ENCODE data around the gene SAP30BP.
A peak's percentile ranks its signal among the peaks of the same experiment; 100 is the strongest.

Gene SAP30BP

GRCh38 chr17:75666959-75667790, at the start of gene SAP30BP, which contains the start of gene RECQL5:
Gene SAP30BP, plus strand, starts transcription at chr17:75667338. Its CDS starts 35 bp downstream, at chr17:75667373.
Gene RECQL5, minus strand, starts transcription at chr17:75667154. Its CDS starts 597 bp downstream, at chr17:75666557.
- Mint-ChIP-seq H3K4me3 (no peak within 1 kb of the TSS), H3K36me3 (peaks cover 11% of the 10 kb centered on the region), H3K27ac (peak within 1 kb of the TSS; percentile 42)

GRCh38 chr17:75617675-75618074, 49.5 kb upstream of the SAP30BP start:
- Mint-ChIP-seq H3K9me3 (no peaks in the 10 kb centered on the region), H3K4me3 (no peak overlapping the region), H3K27ac (no peak overlapping the region), H3K4me1 (no peaks in the 10 kb centered on the region), H3K36me3 (no peaks in the 10 kb centered on the region), H3K27me3 (no peaks in the 10 kb centered on the region)

More at GRCh38 chr17:75666959-75667790, at the start of gene SAP30BP, which contains the start of gene RECQL5:
- peaks cover 30% of the 10 kb centered on the region for H3K4me1 Mint-ChIP-seq
- no peaks in the 10 kb centered on the region for H3K27me3 Mint-ChIP-seq
- no peaks in the 10 kb centered on the region for H3K9me3 Mint-ChIP-seq

- no peaks in the 10 kb centered on the region for H3K27me3 Mint-ChIP-seq
- no peaks in the 10 kb centered on the region for H3K4me1 Mint-ChIP-seq
- no peaks in the 10 kb centered on the region for H3K36me3 Mint-ChIP-seq
- H3K9me3 Mint-ChIP-seq = no peaks in the 10 kb centered on the region
- no peak overlapping the region for H3K4me3 Mint-ChIP-seq
- H3K27ac Mint-ChIP-seq = no peak overlapping the region
Measured at GRCh38 chr17:75619506-75620431, 47.4 kb upstream of the SAP30BP start.

- Mint-ChIP-seq H3K9me3 (no peaks in the 10 kb centered on the region), H3K4me3 (no peak overlapping the region), H3K27ac (no peak overlapping the region), H3K4me1 (no peaks in the 10 kb centered on the region), H3K27me3 (no peaks in the 10 kb centered on the region), H3K36me3 (no peaks in the 10 kb centered on the region)
Measured at GRCh38 chr17:75621489-75621888, 45.6 kb upstream of the SAP30BP start.

- no peaks in the 10 kb centered on the region for H3K4me1 Mint-ChIP-seq
- H3K4me3 Mint-ChIP-seq = no peak overlapping the region
- H3K27me3 Mint-ChIP-seq = no peaks in the 10 kb centered on the region
- no peaks in the 10 kb centered on the region for H3K36me3 Mint-ChIP-seq
- H3K9me3 Mint-ChIP-seq = no peaks in the 10 kb centered on the region
- H3K27ac Mint-ChIP-seq = peak overlapping the region; percentile 23
Measured at GRCh38 chr17:75622076-75622475, 45.1 kb upstream of the SAP30BP start.

GRCh38 chr17:75622771-75623273, 44.3 kb upstream of the SAP30BP start:
- Mint-ChIP-seq H3K27me3 (no peaks in the 10 kb centered on the region), H3K27ac (no peak overlapping the region), H3K9me3 (no peaks in the 10 kb centered on the region), H3K4me1 (no peaks in the 10 kb centered on the region), H3K4me3 (no peak overlapping the region), H3K36me3 (no peaks in the 10 kb centered on the region)

- Mint-ChIP-seq H3K27me3 (no peaks in the 10 kb centered on the region), H3K9me3 (no peaks in the 10 kb centered on the region), H3K4me1 (no peaks in the 10 kb centered on the region), H3K27ac (no peak overlapping the region), H3K4me3 (no peak overlapping the region), H3K36me3 (no peaks in the 10 kb centered on the region)
Measured at GRCh38 chr17:75623386-75623785, 43.8 kb upstream of the SAP30BP start.

GRCh38 chr17:75624021-75624420, 43.1 kb upstream of the SAP30BP start:
- H3K4me1 Mint-ChIP-seq = no peaks in the 10 kb centered on the region
- no peaks in the 10 kb centered on the region for H3K36me3 Mint-ChIP-seq
- H3K4me3 Mint-ChIP-seq = no peak overlapping the region
- no peaks in the 10 kb centered on the region for H3K27me3 Mint-ChIP-seq
- H3K27ac Mint-ChIP-seq = no peak overlapping the region
- H3K9me3 Mint-ChIP-seq = no peaks in the 10 kb centered on the region

- Mint-ChIP-seq H3K9me3 (no peaks in the 10 kb centered on the region), H3K4me3 (no peak overlapping the region), H3K27me3 (no peaks in the 10 kb centered on the region), H3K36me3 (no peaks in the 10 kb centered on the region), H3K27ac (no peak overlapping the region), H3K4me1 (no peaks in the 10 kb centered on the region)
Measured at GRCh38 chr17:75624714-75625345, 42.3 kb upstream of the SAP30BP start.

GRCh38 chr17:75625813-75626486, 41.2 kb upstream of the SAP30BP start:
- Mint-ChIP-seq H3K27ac (no peak overlapping the region), H3K4me1 (no peaks in the 10 kb centered on the region)

GRCh38 chr17:75626496-75627038, 40.6 kb upstream of the SAP30BP start:
- no peaks in the 10 kb centered on the region for H3K27me3 Mint-ChIP-seq

More at GRCh38 chr17:75625813-75626486, 41.2 kb upstream of the SAP30BP start:
- H3K36me3 Mint-ChIP-seq = no peaks in the 10 kb centered on the region
- H3K4me3 Mint-ChIP-seq = no peak overlapping the region
- no peaks in the 10 kb centered on the region for H3K9me3 Mint-ChIP-seq
- no peaks in the 10 kb centered on the region for H3K27me3 Mint-ChIP-seq

GRCh38 chr17:75627094-75627493, 40.0 kb upstream of the SAP30BP start:
- H3K36me3 Mint-ChIP-seq = no peaks in the 10 kb centered on the region
- H3K4me3 Mint-ChIP-seq = no peak overlapping the region

More at GRCh38 chr17:75626496-75627038, 40.6 kb upstream of the SAP30BP start:
- Mint-ChIP-seq H3K27ac (no peak overlapping the region), H3K36me3 (no peaks in the 10 kb centered on the region), H3K9me3 (no peaks in the 10 kb centered on the region), H3K4me3 (no peak overlapping the region), H3K4me1 (no peaks in the 10 kb centered on the region)

GRCh38 chr17:75628425-75628824, 38.7 kb upstream of the SAP30BP start:
- no peaks in the 10 kb centered on the region for H3K27me3 Mint-ChIP-seq
- H3K4me1 Mint-ChIP-seq = no peaks in the 10 kb centered on the region
- H3K4me3 Mint-ChIP-seq = no peak overlapping the region
- no peaks in the 10 kb centered on the region for H3K9me3 Mint-ChIP-seq
- no peak overlapping the region for H3K27ac Mint-ChIP-seq
- no peaks in the 10 kb centered on the region for H3K36me3 Mint-ChIP-seq

More at GRCh38 chr17:75627094-75627493, 40.0 kb upstream of the SAP30BP start:
- Mint-ChIP-seq H3K27ac (no peak overlapping the region), H3K9me3 (no peaks in the 10 kb centered on the region), H3K4me1 (no peaks in the 10 kb centered on the region), H3K27me3 (no peaks in the 10 kb centered on the region)

- H3K27me3 Mint-ChIP-seq = no peaks in the 10 kb centered on the region
- H3K27ac Mint-ChIP-seq = no peak overlapping the region
- H3K4me1 Mint-ChIP-seq = peaks cover 5% of the 10 kb centered on the region
- H3K36me3 Mint-ChIP-seq = no peaks in the 10 kb centered on the region
- no peaks in the 10 kb centered on the region for H3K9me3 Mint-ChIP-seq
- no peak overlapping the region for H3K4me3 Mint-ChIP-seq
Measured at GRCh38 chr17:75629157-75629556, 38.0 kb upstream of the SAP30BP start.
